T47D (cell line): ENCODE data around the gene HTR3A.
A peak's percentile ranks its signal among the peaks of the same experiment; 100 is the strongest.
"Not testable (repeated sequence)": the region's sequence is repeated elsewhere in the genome, so short reads cannot be mapped to it uniquely, and the experiment has no call there.

Source experiments
- DNase-seq, 2 experiments: peaks; one replicate each; pipeline versions ENCODE4 v3.0.0 to v3.0.0-alpha.2; 2011 to 2012; ENCODE audit warnings: low read depth in 1 of 2, low spot score in 1 of 2
- JUND ChIP-seq: IDR thresholded peaks from 2 replicates; pipeline ENCODE4 v1.6.1; 2012; ENCODE audit warnings: low read depth
- in situ Hi-C: cut with HindIII; loops from 2 replicates; pipeline ENCODE4 v1.10.0; 2016; ENCODE audit warnings: low sequenced_read_pairs, low pct_unique_long_range_greater_than_20kb

The HTR3A gene

GRCh38 chr11:113974741-113975470 lies at the start of gene HTR3A:
Gene HTR3A, plus strand, starts transcription at chr11:113975108. Its CDS starts 218 bp downstream, at chr11:113975326.
- DNase-seq, result peak in 1 of 2 experiments; percentile 63
- in situ Hi-C loops, result no loop called here
- TF ChIP-seq JUND, result no peak

GRCh38 chr11:113926273-113927197 lies 48.4 kb upstream of the HTR3A start:
- in situ Hi-C loops, result no loop called here
- no peak for DNase-seq
- no peak for TF ChIP-seq JUND

- DNase-seq, result no peak
- no peak for TF ChIP-seq JUND
- in situ Hi-C loops, result no loop called here
Observed at GRCh38 chr11:113928311-113928710, 46.6 kb upstream of the HTR3A start.

- in situ Hi-C loops, result no loop called here
- no peak for TF ChIP-seq JUND
- DNase-seq, result no peak
Observed at GRCh38 chr11:113932788-113933187, 42.1 kb upstream of the HTR3A start.

GRCh38 chr11:113934193-113934592 lies 40.7 kb upstream of the HTR3A start:
- DNase-seq, in situ Hi-C loops: not testable (repeated sequence)

GRCh38 chr11:113934761-113935160 lies 40.1 kb upstream of the HTR3A start:
- no peak for TF ChIP-seq JUND
- in situ Hi-C loops, result no loop called here
- no peak for DNase-seq

GRCh38 chr11:113935858-113936257 lies 39.0 kb upstream of the HTR3A start:
- DNase-seq, result no peak
- no peak for TF ChIP-seq JUND
- in situ Hi-C loops, result no loop called here

- DNase-seq, result no peak
- TF ChIP-seq JUND, result no peak
- in situ Hi-C loops, result no loop called here
Observed at GRCh38 chr11:113937918-113938317, 37.0 kb upstream of the HTR3A start.

- DNase-seq, result no peak
- no peak for TF ChIP-seq JUND
- in situ Hi-C loops, result no loop called here
Observed at GRCh38 chr11:113942256-113942655, 32.7 kb upstream of the HTR3A start.

- DNase-seq, in situ Hi-C loops: not testable (repeated sequence)
Observed at GRCh38 chr11:113946162-113946561, 28.7 kb upstream of the HTR3A start.

- in situ Hi-C loops, result no loop called here
- no peak for DNase-seq
- TF ChIP-seq JUND, result no peak
Observed at GRCh38 chr11:113947994-113948393, 26.9 kb upstream of the HTR3A start.

- TF ChIP-seq JUND, result no peak
- no peak for DNase-seq
- in situ Hi-C loops, result no loop called here
Observed at GRCh38 chr11:113949891-113950290, 25.0 kb upstream of the HTR3A start.

GRCh38 chr11:113951537-113951936 lies 23.4 kb upstream of the HTR3A start:
- in situ Hi-C loops, result no loop called here
- no peak for DNase-seq
- no peak for TF ChIP-seq JUND

GRCh38 chr11:113952070-113952469 lies 22.8 kb upstream of the HTR3A start:
- no peak for TF ChIP-seq JUND
- in situ Hi-C loops, result no loop called here
- no peak for DNase-seq
